ENCODE measurements around the gene PCP4L1. TPM values are rescaled to one million over a fixed set of nuclear protein-coding genes. Genes with fewer than 3 reads are reported as not detected.
"Not testable (repeated sequence)": the region's sequence is repeated elsewhere in the genome, so short reads cannot be mapped to it uniquely, and the experiment has no call there.

Gene PCP4L1
- total RNA-seq, 2 experiments from 2014 or later: 0.21 to 0.27 TPM

DNA sequence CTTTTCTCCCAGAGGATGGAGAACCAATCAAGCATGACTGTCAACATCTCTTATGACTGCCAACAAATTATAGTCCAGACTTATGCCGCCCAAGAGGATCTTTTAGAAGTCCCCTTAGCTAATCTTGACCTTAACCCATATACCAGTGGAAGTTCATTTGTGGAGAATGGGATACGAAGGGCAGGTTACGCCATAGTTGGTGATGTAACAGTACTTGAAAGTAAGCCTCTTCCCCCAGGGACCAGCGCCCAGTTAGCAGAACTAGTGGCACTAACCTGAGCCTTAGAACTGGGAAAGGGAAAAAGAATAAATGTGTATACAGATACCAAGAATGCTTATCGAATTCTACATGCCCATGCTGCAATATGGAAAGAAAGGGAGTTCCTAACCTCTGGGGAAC, 3.2 kb upstream of the PCP4L1 start:
- H3K4me1 Mint-ChIP-seq, H3K4me3 Mint-ChIP-seq, H3K27ac Mint-ChIP-seq, ATAC-seq, POLR2A ChIA-PET, DNase-seq: not testable (repeated sequence)
- H3K36me3 Mint-ChIP-seq (ENCODE audit: low read depth): peaks cover 14% of the 10 kb centered on the region
- peaks cover 38% of the 10 kb centered on the region for H3K27me3 Mint-ChIP-seq
- H3K9me3 Mint-ChIP-seq (ENCODE audit: low read depth): peaks cover 19% of the 10 kb centered on the region
- CTCF ChIA-PET: interaction anchor here (0.6 kb wide), 1 partner anchor 16 kb away, joined by 4 read pairs; no protein-coding TSS in a partner anchor
- intact Hi-C loops (cut with DNase I, micrococcal nuclease): loop anchor here in 1 of 2 experiments (2.0 kb wide), 1 partner anchor 13 kb away; no protein-coding TSS in a partner anchor

GRCh38 chr1:161255955-161256520, 2.5 kb upstream of the PCP4L1 start:
- H3K36me3 Mint-ChIP-seq (ENCODE audit: low read depth): peaks cover 14% of the 10 kb centered on the region
- POLR2A ChIA-PET: not testable (repeated sequence)

GRCh38 chr1:161257109-161257508, 1.4 kb upstream of the PCP4L1 start:
- ChIA-PET CTCF (interaction anchor here (0.7 to 1.3 kb wide), 2 partner anchors 9 to 31 kb away, joined by 4 to 6 read pairs; partner anchors contain the start of gene TOMM40L), POLR2A (interaction anchor here (0.6 kb wide), 1 partner anchor 128 kb away, joined by 6 read pairs; no protein-coding TSS in a partner anchor)
- peak; percentile 35 for DNase-seq
- H3K27me3 Mint-ChIP-seq: peaks cover 52% of the 10 kb centered on the region
- H3K27ac Mint-ChIP-seq; ATAC-seq; H3K4me1 Mint-ChIP-seq; intact Hi-C loops (cut with DNase I, micrococcal nuclease); H3K4me3 Mint-ChIP-seq: not testable (repeated sequence)
- peaks cover 14% of the 10 kb centered on the region for H3K36me3 Mint-ChIP-seq (ENCODE audit: low read depth)
- H3K9me3 Mint-ChIP-seq (ENCODE audit: low read depth): peaks cover 19% of the 10 kb centered on the region

More at GRCh38 chr1:161255955-161256520, 2.5 kb upstream of the PCP4L1 start:
- intact Hi-C loops (cut with DNase I, micrococcal nuclease): loop anchor here in 1 of 2 experiments (2.0 kb wide), 1 partner anchor 13 kb away; no protein-coding TSS in a partner anchor
- H3K4me1 Mint-ChIP-seq, ATAC-seq, H3K4me3 Mint-ChIP-seq, H3K27ac Mint-ChIP-seq, DNase-seq, CTCF ChIA-PET: not testable (repeated sequence)
- H3K9me3 Mint-ChIP-seq (ENCODE audit: low read depth): peaks cover 19% of the 10 kb centered on the region
- peaks cover 42% of the 10 kb centered on the region for H3K27me3 Mint-ChIP-seq

- Mint-ChIP-seq H3K4me3 (peak overlapping the region; percentile 56), H3K27me3 (peaks cover 56% of the 10 kb centered on the region)
- POLR2A ChIA-PET: no interaction called here
Measured at GRCh38 chr1:161259345-161259702, 779 bp downstream of the PCP4L1 start.

GRCh38 chr1:161259765-161260164, 1.2 kb downstream of the PCP4L1 start:
- ATAC-seq (no peak), DNase-seq (no peak)
- intact Hi-C loops (cut with DNase I, micrococcal nuclease): no loop called here
- H3K27me3 Mint-ChIP-seq: peaks cover 56% of the 10 kb centered on the region
- no peak overlapping the region for H3K4me3 Mint-ChIP-seq
- ChIA-PET POLR2A (no interaction called here), CTCF (interaction anchor here (0.6 to 1.7 kb wide), 5 partner anchors 30 to 122 kb away, joined by 3 to 4 read pairs (median 3); no protein-coding TSS in a partner anchor)
- no peak overlapping the region for H3K27ac Mint-ChIP-seq
- H3K9me3 Mint-ChIP-seq (ENCODE audit: low read depth): peaks cover 19% of the 10 kb centered on the region
- peaks cover 8% of the 10 kb centered on the region for H3K4me1 Mint-ChIP-seq
- H3K36me3 Mint-ChIP-seq (ENCODE audit: low read depth): peaks cover 14% of the 10 kb centered on the region

More at GRCh38 chr1:161259345-161259702, 779 bp downstream of the PCP4L1 start:
- peaks cover 8% of the 10 kb centered on the region for H3K4me1 Mint-ChIP-seq
- H3K36me3 Mint-ChIP-seq (ENCODE audit: low read depth): peaks cover 14% of the 10 kb centered on the region
- CTCF ChIA-PET: interaction anchor here (0.6 to 1.7 kb wide), 3 partner anchors 31 to 122 kb away, joined by 3 to 4 read pairs (median 3); no protein-coding TSS in a partner anchor
- intact Hi-C loops (cut with DNase I, micrococcal nuclease): no loop called here
- no peak overlapping the region for H3K27ac Mint-ChIP-seq
- no peak for DNase-seq
- H3K9me3 Mint-ChIP-seq (ENCODE audit: low read depth): peaks cover 19% of the 10 kb centered on the region
- ATAC-seq: no peak

- Mint-ChIP-seq H3K9me3 (ENCODE audit: low read depth) (peaks cover 19% of the 10 kb centered on the region), H3K4me3 (no peak overlapping the region), H3K27me3 (peaks cover 54% of the 10 kb centered on the region), H3K4me1 (peaks cover 8% of the 10 kb centered on the region), H3K36me3 (ENCODE audit: low read depth) (peaks cover 14% of the 10 kb centered on the region), H3K27ac (no peak overlapping the region)
- DNase-seq: no peak
- no peak for ATAC-seq
- ChIA-PET POLR2A (no interaction called here), CTCF (interaction anchor here (0.6 to 1.7 kb wide), 5 partner anchors 11 to 121 kb away, joined by 3 to 5 read pairs (median 3); no protein-coding TSS in a partner anchor)
- intact Hi-C loops (cut with DNase I, micrococcal nuclease): no loop called here
Measured at GRCh38 chr1:161260376-161261260, 2.1 kb downstream of the PCP4L1 start.

DNA sequence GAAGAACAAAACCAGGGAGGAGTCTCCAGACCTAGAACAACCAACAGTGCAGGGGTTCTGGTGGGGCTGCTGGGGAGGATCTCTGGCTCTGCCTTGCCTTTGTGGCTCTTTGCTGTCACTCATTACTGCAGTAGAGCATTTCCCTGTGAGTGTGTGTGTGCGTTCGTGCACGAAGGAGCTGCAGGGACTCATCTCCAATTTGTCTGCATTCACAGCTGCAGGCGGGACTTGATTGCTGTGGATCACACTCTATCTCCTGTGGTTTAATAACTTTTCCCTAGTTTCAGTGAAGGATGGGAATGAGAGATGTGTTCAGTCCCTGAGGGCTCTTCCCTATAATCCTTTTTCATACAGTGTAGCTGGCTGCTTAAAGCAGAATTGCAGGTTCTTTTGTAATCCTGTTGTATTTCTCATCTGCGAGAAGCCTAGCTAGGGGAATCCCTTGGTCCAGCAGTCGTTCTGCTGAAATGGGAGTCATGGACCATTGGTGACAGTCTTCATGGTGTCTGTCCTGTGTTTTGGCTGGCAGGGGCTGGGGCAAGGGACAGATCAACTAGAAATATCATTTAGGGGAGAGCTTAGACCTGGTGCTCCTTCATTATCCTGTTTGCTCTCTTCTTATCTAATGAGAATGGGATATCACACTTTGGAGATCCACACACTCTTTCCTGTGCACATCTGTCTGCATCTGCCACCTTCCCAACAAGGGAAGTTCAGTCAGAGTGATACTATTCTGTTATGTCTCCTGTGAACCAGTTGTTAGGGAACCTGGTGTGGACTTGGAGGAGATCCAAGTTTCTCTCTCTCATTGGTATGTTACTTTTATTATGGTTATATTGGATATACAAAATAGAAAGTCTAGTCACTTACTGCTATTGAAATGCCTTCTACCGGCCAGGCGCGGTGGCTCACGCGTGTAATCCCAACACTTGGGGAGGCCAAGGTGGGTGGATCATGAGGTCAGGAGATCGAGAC, 3.0 kb downstream of the PCP4L1 start:
- Mint-ChIP-seq H3K4me1 (peaks cover 8% of the 10 kb centered on the region), H3K27me3 (peaks cover 49% of the 10 kb centered on the region), H3K9me3 (ENCODE audit: low read depth) (peaks cover 17% of the 10 kb centered on the region), H3K4me3 (no peak overlapping the region), H3K27ac (no peak overlapping the region), H3K36me3 (ENCODE audit: low read depth) (peaks cover 14% of the 10 kb centered on the region)
- no peak for ATAC-seq
- no peak for DNase-seq
- ChIA-PET POLR2A (no interaction called here), CTCF (interaction anchor here (0.9 kb wide), 1 partner anchor 11 kb away, joined by 5 read pairs; no protein-coding TSS in a partner anchor)
- intact Hi-C loops (cut with DNase I, micrococcal nuclease): no loop called here

DNA sequence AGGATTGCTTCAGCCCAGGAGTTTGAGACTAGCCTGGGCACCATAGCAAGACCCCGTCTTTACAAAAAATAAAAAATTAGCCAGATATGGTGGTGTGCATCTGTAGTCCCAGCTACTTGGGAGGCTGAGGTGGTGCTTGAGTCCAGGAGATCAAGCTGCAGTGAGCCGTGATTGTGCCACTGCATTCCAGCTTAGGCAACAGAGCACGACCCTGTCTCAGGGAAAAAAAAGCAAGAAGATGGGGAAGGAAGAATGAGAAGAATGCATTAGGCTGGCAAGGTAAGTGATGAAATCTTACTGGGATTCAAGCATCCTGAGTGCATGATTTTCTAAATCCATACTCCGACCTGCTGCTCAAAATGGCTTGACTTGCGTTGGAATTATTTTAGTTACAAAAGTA, 6.8 kb downstream of the PCP4L1 start:
- intact Hi-C loops (cut with DNase I, micrococcal nuclease): no loop called here
- H3K36me3 Mint-ChIP-seq (ENCODE audit: low read depth): no peaks in the 10 kb centered on the region
- ChIA-PET CTCF (interaction anchor here (0.7 kb wide), 1 partner anchor 26 kb away, joined by 3 read pairs; no protein-coding TSS in a partner anchor), POLR2A (no interaction called here)
- H3K9me3 Mint-ChIP-seq (ENCODE audit: low read depth): no peaks in the 10 kb centered on the region
- no peak overlapping the region for H3K27ac Mint-ChIP-seq
- no peak overlapping the region for H3K4me3 Mint-ChIP-seq
- peaks cover 20% of the 10 kb centered on the region for H3K27me3 Mint-ChIP-seq
- DNase-seq (no peak), ATAC-seq (no peak)
- H3K4me1 Mint-ChIP-seq: no peaks in the 10 kb centered on the region

- no peak overlapping the region for H3K27ac Mint-ChIP-seq
- ATAC-seq (no peak), DNase-seq (no peak)
- no peaks in the 10 kb centered on the region for H3K9me3 Mint-ChIP-seq (ENCODE audit: low read depth)
- no peak overlapping the region for H3K4me3 Mint-ChIP-seq
- H3K4me1 Mint-ChIP-seq: no peaks in the 10 kb centered on the region
- H3K27me3 Mint-ChIP-seq: peaks cover 14% of the 10 kb centered on the region
- ChIA-PET POLR2A (no interaction called here), CTCF (interaction anchor here (0.8 to 1.2 kb wide), 2 partner anchors 14 to 41 kb away, joined by 4 to 5 read pairs; partner anchors contain the start of gene TOMM40L)
- intact Hi-C loops (cut with DNase I, micrococcal nuclease): no loop called here
- no peaks in the 10 kb centered on the region for H3K36me3 Mint-ChIP-seq (ENCODE audit: low read depth)
Measured at GRCh38 chr1:161266202-161266601, 7.7 kb downstream of the PCP4L1 start.

DNA sequence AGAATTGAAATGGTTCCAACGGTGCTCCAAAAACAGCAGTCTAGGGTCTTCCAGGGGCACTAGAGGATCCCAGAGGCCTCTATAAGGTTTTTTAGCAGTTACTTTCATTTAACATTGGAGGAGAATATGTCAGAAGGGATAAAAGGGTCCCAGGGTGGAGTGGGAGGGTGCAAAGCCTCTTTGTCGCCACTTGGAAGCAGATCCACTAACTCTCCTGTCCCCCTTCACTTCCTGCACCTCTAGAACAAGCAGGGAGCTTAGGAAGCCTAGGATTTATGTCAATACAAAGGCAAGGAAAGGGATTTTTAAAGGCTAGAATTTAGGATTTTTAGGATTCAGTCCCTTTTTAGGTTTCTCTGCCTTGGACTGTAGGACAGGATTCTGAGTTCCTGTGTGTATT, 8.3 kb downstream of the PCP4L1 start:
- no peak overlapping the region for H3K27ac Mint-ChIP-seq
- CTCF ChIA-PET: interaction anchor here (0.6 to 1.2 kb wide), 3 partner anchors 8 to 41 kb away, joined by 3 to 5 read pairs (median 4); partner anchors contain the start of genes PCP4L1 and TOMM40L
- H3K36me3 Mint-ChIP-seq (ENCODE audit: low read depth): no peaks in the 10 kb centered on the region
- DNase-seq: no peak
- H3K4me1 Mint-ChIP-seq: no peaks in the 10 kb centered on the region
- peaks cover 8% of the 10 kb centered on the region for H3K27me3 Mint-ChIP-seq
- no peak for ATAC-seq
- no peak overlapping the region for H3K4me3 Mint-ChIP-seq
- no peaks in the 10 kb centered on the region for H3K9me3 Mint-ChIP-seq (ENCODE audit: low read depth)
- POLR2A ChIA-PET: no interaction called here
- intact Hi-C loops (cut with DNase I, micrococcal nuclease): no loop called here

Data from activated CD4-positive, alpha-beta T cell treated with anti-CD3 and anti-CD28 coated beads for 36 hours (primary cell).